NCI-H526 treated with DMSO at 0.1 percent for 48 hours (cell line): Measurements from ENCODE around the gene LPAR3.
"Not testable (repeated sequence)": the region's sequence is repeated elsewhere in the genome, so short reads cannot be mapped to it uniquely, and the experiment has no call there.

ENCODE experiments used
- DNase-seq: peaks from one replicate; lab custom pipeline; 2025; lab: John Stamatoyannopoulos, UW

LPAR3 gene, protein sequence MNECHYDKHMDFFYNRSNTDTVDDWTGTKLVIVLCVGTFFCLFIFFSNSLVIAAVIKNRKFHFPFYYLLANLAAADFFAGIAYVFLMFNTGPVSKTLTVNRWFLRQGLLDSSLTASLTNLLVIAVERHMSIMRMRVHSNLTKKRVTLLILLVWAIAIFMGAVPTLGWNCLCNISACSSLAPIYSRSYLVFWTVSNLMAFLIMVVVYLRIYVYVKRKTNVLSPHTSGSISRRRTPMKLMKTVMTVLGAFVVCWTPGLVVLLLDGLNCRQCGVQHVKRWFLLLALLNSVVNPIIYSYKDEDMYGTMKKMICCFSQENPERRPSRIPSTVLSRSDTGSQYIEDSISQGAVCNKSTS

DNA sequence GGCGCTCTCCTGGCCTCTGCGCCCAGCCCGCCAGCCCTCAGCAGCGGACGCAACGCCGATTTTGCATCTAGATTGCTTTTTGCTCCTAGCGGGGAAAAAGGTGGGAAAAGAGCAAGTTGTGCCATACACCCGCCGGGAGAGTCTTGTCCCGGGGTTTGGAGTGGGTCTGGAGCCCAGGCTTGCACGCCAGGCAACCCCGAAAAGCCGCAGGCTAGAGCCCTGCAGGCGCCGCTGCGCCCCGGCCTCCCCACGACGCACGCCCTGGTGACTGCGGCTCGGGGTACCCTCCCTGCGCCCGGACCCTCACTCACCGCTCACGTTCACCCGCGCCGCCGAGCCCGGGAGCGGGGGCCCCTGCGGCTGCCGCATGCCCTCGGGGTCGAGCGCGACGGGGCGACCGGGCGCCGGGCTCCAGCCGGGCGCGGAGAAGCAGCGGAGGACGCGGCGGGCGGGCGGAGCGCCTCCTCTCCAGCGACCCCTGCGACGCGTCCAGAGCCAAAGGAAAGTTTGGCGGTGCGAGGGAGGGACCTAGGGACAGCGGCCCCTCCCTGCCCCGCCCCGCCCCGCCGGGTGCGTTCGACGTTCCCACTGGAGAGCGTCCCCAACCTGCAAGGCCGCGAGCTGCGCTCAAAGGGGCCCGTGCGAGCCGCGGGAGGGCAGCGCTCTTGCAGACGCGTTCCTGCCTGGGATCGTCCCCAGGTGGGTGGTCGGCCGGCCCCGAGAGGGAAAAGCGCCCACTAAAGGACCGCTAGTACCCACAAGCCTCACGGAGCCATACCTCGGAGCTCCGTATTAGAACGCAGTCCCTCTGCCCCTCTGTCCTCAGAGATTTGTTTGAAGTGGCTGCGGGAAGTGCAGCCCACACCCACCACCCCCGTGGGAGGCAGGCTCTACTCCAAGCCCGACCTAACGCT is at the start of gene LPAR3:
Gene LPAR3 (minus strand): TSS at position 502 of the 914 bp plus-strand sequence. CDS start 27,086 bp downstream, outside the sequence.
- DNase-seq, result no peak

GRCh38 chr1:84941843-84942242 is 48.8 kb upstream of the LPAR3 start:
- no peak for DNase-seq

GRCh38 chr1:84940481-84940880 is 47.5 kb upstream of the LPAR3 start:
- no peak for DNase-seq

GRCh38 chr1:84939761-84940160 is 46.8 kb upstream of the LPAR3 start:
- no peak for DNase-seq

- DNase-seq, result no peak
Observed at GRCh38 chr1:84939151-84939550, 46.1 kb upstream of the LPAR3 start.

DNA sequence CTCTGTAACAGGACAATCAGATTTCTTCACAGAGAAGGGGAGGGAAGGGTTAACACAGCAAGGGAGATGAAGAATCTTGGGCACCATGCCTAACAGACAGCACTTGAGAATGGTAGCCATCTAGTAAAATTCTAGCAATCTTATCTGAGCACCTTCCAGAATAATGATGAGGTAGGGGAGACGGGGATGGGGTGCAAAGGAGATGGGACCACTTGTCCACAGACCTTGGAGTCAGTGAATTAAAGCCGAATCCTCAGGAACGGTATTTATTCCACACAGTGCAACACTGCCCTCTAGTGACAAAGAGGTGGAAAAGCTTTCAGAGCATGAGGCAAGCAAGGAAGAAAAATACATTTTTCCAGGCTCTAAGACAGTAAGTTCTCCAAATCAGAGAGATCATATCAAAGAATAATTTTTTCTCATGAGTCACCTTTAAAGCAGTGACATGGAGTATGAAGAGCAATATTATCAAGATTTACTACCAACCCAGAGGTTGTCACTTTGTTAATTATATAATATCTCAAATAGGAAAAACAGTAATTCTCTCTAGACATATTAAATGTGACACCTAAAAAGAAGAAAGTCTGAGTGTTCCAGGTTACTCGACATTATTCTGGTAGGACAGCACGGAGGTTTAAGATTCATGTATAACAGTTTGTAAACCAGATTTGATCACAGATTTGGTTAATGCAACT is 43.3 kb upstream of the LPAR3 start:
- peak; percentile 24 for DNase-seq

DNA sequence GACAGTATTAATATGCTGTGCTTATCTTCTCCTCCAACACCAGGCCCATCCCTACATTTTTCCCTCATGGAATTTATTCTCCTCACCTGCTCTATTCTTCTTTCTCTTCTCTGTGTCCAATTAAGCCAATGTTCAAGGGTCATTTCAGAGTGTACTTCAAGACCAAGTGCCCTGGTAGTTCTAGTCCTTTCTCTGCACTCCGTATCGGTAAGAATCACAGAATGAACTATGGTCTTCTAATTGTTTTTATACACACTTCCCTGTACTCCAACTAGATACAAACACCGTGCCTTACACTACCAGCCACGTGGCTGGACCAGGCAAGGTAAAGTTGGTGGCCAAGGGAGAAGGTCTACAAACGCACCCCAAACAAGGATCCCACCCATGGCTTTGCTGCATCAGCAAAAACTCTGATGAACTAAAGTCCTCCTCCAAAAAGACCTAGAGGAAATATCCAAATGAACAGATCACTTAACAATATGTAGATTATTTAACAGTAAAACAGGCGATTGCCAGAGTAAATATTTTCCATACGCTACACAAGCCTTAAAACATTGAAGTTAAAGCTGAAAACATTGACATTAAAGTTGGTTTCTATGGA is 40.1 kb upstream of the LPAR3 start:
- DNase-seq, result no peak

- DNase-seq, result no peak
Observed at GRCh38 chr1:84930831-84931230, 37.8 kb upstream of the LPAR3 start.

DNA sequence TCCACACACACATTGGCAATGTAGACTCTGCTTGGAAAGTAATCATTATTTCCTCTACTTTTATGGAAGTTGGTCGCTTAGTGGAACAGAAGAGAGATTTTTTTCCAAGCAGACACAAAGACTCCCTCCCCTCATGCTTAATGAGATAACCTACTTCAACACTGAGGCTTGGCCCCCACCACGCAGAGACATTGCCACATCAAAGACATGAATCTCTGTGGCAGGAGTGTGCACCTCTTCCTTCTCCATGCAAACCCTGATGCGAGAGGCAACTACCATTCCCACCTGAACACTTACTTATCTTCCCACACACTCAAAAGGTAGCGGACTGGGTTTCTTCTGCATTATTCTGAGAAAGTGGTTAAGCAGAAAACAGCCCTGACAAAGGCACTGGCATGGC is 37.3 kb upstream of the LPAR3 start:
- no peak for DNase-seq

GRCh38 chr1:84929581-84929980 is 36.6 kb upstream of the LPAR3 start:
- DNase-seq, result no peak

DNA sequence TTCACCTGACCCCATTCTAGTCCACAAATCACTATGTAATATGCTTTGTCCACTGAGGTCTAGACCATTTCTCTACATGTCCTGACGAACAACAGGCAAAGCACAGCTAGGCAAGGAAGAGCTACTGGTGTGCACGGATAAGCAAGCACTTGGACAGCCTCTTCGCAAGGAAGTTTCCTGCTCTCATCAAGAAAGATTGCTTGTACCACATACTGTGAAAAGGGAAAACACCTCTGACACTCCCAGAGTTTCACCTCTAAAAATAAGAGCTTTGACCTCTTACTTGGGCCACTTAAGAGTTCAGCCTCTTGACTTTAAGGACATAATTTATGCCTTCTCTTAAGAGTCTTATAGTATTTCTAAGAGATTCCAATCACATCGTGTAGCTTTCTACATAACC is 36.0 kb upstream of the LPAR3 start:
- DNase-seq, result no peak

DNA sequence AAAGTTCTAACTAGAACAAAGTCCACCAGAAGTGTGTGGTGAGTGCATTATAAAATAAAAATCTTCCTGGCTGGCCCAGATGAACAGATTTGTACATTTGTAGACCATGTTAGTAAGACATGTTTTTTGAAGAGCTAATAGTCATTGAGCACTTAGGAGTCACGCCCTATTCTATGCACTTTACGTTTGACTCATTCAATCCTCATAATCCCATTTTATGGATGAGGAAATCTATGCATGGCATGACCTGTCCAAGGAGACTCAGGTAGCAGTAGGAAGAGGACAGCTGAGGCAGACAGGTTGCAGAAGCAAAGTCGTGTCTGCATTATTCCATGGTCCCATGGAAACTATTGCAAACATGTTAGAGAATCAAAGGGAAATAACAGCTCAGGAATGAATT is 30.3 kb upstream of the LPAR3 start:
- DNase-seq, result no peak

DNA sequence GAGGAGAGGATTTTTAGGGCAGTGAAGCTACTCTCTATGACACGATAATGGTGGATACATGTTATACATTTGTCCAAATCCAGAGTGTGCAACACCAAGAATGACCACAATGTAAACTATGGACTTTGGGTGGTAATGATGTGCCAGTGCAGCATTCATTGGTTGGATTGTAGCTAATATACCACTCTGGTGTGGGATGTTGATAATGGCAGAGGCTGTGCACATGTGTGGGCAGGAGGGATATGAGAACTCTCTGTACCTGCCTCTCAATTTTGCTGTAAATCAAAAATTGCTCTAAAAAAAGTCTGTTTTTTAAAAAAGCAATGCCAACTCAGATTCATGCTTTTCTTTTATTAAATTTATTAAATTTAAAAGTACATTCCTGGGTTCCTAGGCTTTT is 27.2 kb upstream of the LPAR3 start:
- no peak for DNase-seq

DNA sequence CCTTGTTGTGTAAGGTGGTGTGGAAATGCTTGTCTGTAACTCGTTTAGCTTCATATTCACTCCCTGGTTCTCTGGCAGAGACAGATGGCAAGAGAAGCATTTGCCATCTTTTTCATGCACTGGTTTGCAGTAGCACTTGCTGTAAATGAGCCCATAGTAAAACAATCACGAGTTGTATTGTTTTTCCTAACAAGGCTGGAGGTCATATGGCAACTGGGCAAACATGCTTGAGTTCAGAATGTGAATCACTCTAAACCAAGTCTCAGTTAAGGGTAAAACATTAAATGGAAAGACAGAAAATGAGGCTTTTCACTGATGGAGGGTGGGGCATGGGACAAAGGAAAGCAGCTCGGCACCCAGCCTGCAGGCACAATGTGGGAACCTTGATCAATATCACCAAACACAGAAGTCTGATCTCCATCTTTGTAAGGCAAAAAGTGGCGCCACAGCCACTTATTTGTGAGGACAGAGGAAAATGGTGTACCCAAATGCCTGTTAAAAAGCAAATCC is 26.5 kb upstream of the LPAR3 start:
- DNase-seq, result no peak

DNA sequence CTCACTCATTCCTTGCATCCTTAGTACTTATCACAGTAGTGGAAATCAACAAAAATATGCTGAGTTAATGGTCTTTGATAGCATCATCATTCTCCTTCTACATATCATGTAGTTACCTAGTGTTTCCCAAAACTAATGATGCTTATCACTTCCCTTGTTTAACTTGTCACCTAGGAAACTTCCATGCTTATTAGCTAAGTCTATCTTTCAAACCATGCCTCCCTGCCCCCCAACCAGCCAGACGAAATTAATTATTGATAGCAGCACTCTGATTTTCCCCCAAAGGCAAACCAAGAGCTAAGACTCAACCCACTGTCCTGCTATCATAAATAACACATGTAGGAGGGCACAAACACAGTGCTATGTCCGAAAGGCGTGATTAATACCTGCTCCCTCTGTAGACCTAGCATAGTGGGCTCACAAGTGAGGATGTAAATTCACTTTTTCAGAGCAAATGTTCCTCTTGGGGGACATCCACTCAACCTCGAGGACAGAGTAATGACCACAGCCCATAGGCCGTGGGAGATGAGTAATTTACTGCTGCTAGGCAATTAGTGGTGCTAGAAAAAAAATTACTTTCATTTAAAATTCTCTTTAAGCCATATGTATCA is 25.8 kb upstream of the LPAR3 start:
- no peak for DNase-seq

DNA sequence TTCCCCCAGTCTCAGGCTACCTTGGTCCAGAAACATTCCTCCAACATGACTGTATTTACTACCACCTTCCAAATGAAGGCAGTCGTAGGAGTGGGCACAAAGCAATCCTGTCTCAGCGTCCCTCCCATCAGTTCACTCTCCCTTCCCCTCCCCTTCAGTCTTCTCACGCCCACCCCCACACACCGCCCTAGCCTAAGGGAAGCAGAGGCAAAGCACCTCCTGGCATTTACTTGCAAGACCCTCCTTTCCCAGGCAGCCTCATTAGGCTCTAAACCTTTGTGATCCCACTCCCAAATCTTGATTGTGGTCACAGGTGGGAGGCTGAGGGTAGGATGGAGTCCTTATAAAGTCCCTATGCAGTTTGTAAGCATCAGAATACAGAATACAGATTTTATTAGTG is 23.9 kb upstream of the LPAR3 start:
- DNase-seq, result no peak

- no peak for DNase-seq
Observed at GRCh38 chr1:84913555-84913892, 20.5 kb upstream of the LPAR3 start.

GRCh38 chr1:84912726-84913554 is 19.9 kb upstream of the LPAR3 start:
- DNase-seq, result no peak

DNA sequence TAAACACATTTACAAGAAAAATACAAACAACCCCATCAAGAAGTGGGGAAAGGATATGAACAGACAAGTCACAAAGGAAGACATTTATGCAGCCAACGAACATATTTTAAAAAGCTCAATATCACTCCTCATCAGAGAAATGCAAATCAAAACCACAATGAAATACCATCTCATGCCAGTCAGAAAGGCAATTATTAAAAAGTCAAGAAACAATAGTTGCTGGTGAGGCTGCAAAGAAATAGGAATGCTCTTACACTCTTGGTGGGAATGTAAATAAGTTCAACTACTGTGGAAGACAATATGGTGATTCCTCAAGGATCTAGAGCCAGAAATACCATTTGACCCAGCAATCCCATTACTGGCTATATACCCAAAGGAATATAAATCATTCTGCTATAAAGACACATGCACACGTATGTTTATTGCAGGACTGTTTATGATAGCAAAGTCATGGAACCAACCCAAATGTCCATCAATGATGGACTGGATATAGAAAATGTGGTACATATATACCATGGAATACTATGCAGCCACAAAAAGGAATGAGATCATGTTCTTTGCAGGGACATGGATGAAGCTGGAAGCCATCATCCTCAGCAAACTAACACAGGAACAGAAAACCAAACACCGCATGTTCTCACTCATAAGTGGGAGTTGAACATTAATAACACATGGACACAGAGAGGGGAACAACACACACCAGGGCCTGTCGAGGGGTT is 15.9 kb upstream of the LPAR3 start:
- not testable (repeated sequence) for DNase-seq
